ENCODE results near the gene CYTH3.

CYTH3 gene

GRCh38 chr7:6202117-6202516 is 70.3 kb downstream of the CYTH3 start:
- no peak for DNase-seq (ENCODE audit: low read depth in 1 of 2, low spot score in 1 of 2)
- no peaks in the 10 kb centered on the region for H3K27me3 ChIP-seq (ENCODE audit: insufficient read depth, poor library complexity, severe bottlenecking)
- TF ChIP-seq POLR2AphosphoS5 (IDR thresholded peaks at IDR 0.05; ENCODE audit: low read depth), result no peak
- H3K4me3 ChIP-seq (replicated peaks; ENCODE audit: insufficient read depth, low read length), result no peak overlapping the region
- no peak overlapping the region for H3K27ac ChIP-seq (replicated peaks)

- no peak for DNase-seq (ENCODE audit: low read depth in 1 of 2, low spot score in 1 of 2)
- no peaks in the 10 kb centered on the region for H3K27me3 ChIP-seq (ENCODE audit: insufficient read depth, poor library complexity, severe bottlenecking)
- no peak for TF ChIP-seq REST (IDR thresholded peaks at IDR 0.05; ENCODE audit: insufficient replicate concordance, low read depth)
- no peak for TF ChIP-seq CTCF (IDR thresholded peaks at IDR 0.05; ENCODE audit: insufficient read depth, low read length)
- no peak for TF ChIP-seq POLR2AphosphoS5 (IDR thresholded peaks at IDR 0.05; ENCODE audit: low read depth)
- no peak for TF ChIP-seq GABPA (IDR thresholded peaks at IDR 0.05; ENCODE audit: low read depth)
- TF ChIP-seq SPI1 (IDR thresholded peaks at IDR 0.05; ENCODE audit: borderline replicate concordance, low read depth), result no peak
Measured at GRCh38 chr7:6200971-6201370, 71.5 kb downstream of the CYTH3 start.

GRCh38 chr7:6198689-6199595 is 73.5 kb downstream of the CYTH3 start:
- Histone ChIP-seq H3K4me3 (replicated peaks; ENCODE audit: insufficient read depth, low read length) (no peak overlapping the region), H3K27me3 (ENCODE audit: insufficient read depth, poor library complexity, severe bottlenecking) (no peaks in the 10 kb centered on the region), H3K27ac (replicated peaks) (no peak overlapping the region)
- no peak for DNase-seq (ENCODE audit: low read depth in 1 of 2, low spot score in 1 of 2)
- TF ChIP-seq POLR2AphosphoS5 (IDR thresholded peaks at IDR 0.05; ENCODE audit: low read depth) (no peak), SPI1 (IDR thresholded peaks at IDR 0.05; ENCODE audit: borderline replicate concordance, low read depth) (no peak), GABPA (IDR thresholded peaks at IDR 0.05; ENCODE audit: low read depth) (no peak), CTCF (IDR thresholded peaks at IDR 0.05; ENCODE audit: insufficient read depth, low read length) (no peak), REST (IDR thresholded peaks at IDR 0.05; ENCODE audit: insufficient replicate concordance, low read depth) (no peak)

More at GRCh38 chr7:6200971-6201370, 71.5 kb downstream of the CYTH3 start:
- no peak overlapping the region for H3K4me3 ChIP-seq (replicated peaks; ENCODE audit: insufficient read depth, low read length)
- no peak overlapping the region for H3K27ac ChIP-seq (replicated peaks)

GRCh38 chr7:6197801-6198551 is 74.4 kb downstream of the CYTH3 start:
- Histone ChIP-seq H3K27ac (replicated peaks) (no peak overlapping the region), H3K4me3 (replicated peaks; ENCODE audit: insufficient read depth, low read length) (no peak overlapping the region)
- no peak for TF ChIP-seq CTCF (IDR thresholded peaks at IDR 0.05; ENCODE audit: insufficient read depth, low read length)
- TF ChIP-seq POLR2AphosphoS5 (IDR thresholded peaks at IDR 0.05; ENCODE audit: low read depth), result no peak
- no peak for TF ChIP-seq REST (IDR thresholded peaks at IDR 0.05; ENCODE audit: insufficient replicate concordance, low read depth)
- no peak for TF ChIP-seq SPI1 (IDR thresholded peaks at IDR 0.05; ENCODE audit: borderline replicate concordance, low read depth)
- no peak for TF ChIP-seq GABPA (IDR thresholded peaks at IDR 0.05; ENCODE audit: low read depth)

More at GRCh38 chr7:6197801-6198551, 74.4 kb downstream of the CYTH3 start:
- H3K27me3 ChIP-seq (ENCODE audit: insufficient read depth, poor library complexity, severe bottlenecking), result no peaks in the 10 kb centered on the region
- no peak for DNase-seq (ENCODE audit: low read depth in 1 of 2, low spot score in 1 of 2)

All from HL-60 (cell line).